Type B pancreatic cell (in vitro differentiated cells): Measurements from ENCODE around the gene STK32B. TPM values are rescaled to one million over a fixed set of nuclear protein-coding genes. Genes with fewer than 3 reads are reported as not detected.

ENCODE experiments used
- DNase-seq: peaks from one replicate; pipeline ENCODE4 v3.0.0; 2021; ENCODE audit warnings: mixed read lengths; ENCODE audit not compliant: unreplicated experiment; ENCODE audit errors: extremely low spot score
- H3K27ac Mint-ChIP-seq: 2 replicates; pipeline ENCODE4 v1.8.0; 2021; ENCODE audit warnings: mild to moderate bottlenecking, mixed read lengths
- H3K27me3 Mint-ChIP-seq: 2 replicates; pipeline ENCODE4 v1.8.0; 2021; ENCODE audit warnings: mixed read lengths
- H3K36me3 Mint-ChIP-seq: 2 replicates; pipeline ENCODE4 v1.8.0; 2021; ENCODE audit warnings: mixed read lengths
- H3K4me1 Mint-ChIP-seq: one replicate; pipeline ENCODE4 v1.8.0; 2021; ENCODE audit warnings: mixed read lengths; ENCODE audit not compliant: unreplicated experiment
- H3K4me3 Mint-ChIP-seq: 2 replicates; pipeline ENCODE4 v1.8.0; 2021; ENCODE audit warnings: mild to moderate bottlenecking, mixed read lengths
- H3K9me3 Mint-ChIP-seq: 2 replicates; pipeline ENCODE4 v1.8.0; 2021; ENCODE audit warnings: mixed read lengths
- total RNA-seq: library from RNA; stranded (reverse); gene quantifications from 2 replicates; pipeline ENCODE4 v1.2.1, GENCODE V29; 2021; ENCODE audit warnings: low replicate concordance
- TF ChIP-seq, protein P1 (sequence below): fragments of 200-600 bp; sonication (generic); conservative IDR thresholded peaks from 2 replicates; pipeline ENCODE4 v1.5.0; 2021; ENCODE audit warnings: antibody characterized with exemption, mild to moderate bottlenecking

The STK32B gene
- total RNA-seq, 1 donor from 2014 or later = 3.0 TPM

DNA sequence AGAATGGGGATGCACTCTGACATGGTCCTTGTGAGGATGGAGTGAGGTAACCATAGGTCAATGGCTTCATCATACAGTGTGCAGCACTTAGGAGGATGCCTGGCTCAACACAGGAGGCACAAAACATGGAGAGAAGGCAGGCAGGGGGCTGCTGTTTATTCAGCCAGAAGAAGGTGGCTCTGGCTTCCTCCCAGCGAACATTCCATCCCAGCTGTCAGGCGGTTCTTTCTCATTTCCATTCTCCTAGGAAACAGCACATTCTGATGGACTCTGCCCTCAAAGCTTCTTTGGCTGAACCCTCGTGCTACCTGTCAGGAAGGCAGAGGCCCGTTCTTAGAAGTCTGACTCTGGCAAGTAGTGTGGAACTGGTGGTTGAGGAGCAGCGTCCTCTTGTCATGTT lies 18.6 kb downstream of the STK32B start:
- TF ChIP-seq, protein P1, sequence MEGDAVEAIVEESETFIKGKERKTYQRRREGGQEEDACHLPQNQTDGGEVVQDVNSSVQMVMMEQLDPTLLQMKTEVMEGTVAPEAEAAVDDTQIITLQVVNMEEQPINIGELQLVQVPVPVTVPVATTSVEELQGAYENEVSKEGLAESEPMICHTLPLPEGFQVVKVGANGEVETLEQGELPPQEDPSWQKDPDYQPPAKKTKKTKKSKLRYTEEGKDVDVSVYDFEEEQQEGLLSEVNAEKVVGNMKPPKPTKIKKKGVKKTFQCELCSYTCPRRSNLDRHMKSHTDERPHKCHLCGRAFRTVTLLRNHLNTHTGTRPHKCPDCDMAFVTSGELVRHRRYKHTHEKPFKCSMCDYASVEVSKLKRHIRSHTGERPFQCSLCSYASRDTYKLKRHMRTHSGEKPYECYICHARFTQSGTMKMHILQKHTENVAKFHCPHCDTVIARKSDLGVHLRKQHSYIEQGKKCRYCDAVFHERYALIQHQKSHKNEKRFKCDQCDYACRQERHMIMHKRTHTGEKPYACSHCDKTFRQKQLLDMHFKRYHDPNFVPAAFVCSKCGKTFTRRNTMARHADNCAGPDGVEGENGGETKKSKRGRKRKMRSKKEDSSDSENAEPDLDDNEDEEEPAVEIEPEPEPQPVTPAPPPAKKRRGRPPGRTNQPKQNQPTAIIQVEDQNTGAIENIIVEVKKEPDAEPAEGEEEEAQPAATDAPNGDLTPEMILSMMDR = no peak
- H3K9me3 Mint-ChIP-seq = no peaks in the 10 kb centered on the region
- no peak for DNase-seq
- H3K27me3 Mint-ChIP-seq = peaks cover 12% of the 10 kb centered on the region
- H3K27ac Mint-ChIP-seq = no peak overlapping the region
- H3K4me1 Mint-ChIP-seq = no peaks in the 10 kb centered on the region
- no peaks in the 10 kb centered on the region for H3K36me3 Mint-ChIP-seq
- H3K4me3 Mint-ChIP-seq = no peak overlapping the region

DNA sequence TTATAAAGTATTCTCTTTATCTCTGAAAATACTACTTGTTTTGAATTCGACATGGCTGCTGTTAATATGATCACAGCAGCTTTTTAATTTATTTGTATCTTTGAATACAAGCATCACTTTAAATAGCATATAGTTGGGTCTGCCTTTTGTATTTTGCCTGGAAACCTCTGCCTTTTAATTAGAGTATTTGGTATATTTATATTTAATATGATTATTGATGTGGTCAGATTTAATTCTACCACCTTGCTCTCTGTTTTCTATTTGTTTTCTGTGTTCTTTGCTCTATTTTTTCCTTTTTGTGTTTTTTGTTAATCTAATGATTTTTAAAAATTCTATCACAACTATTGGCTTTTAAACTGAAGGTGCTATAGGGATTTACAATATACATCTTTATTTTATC lies 21.7 kb downstream of the STK32B start:
- Mint-ChIP-seq H3K4me3 (no peak overlapping the region), H3K27me3 (peaks cover 13% of the 10 kb centered on the region), H3K9me3 (no peaks in the 10 kb centered on the region), H3K4me1 (no peaks in the 10 kb centered on the region), H3K27ac (no peak overlapping the region), H3K36me3 (no peaks in the 10 kb centered on the region)
- TF ChIP-seq, protein P1 = no peak
- DNase-seq = no peak

DNA sequence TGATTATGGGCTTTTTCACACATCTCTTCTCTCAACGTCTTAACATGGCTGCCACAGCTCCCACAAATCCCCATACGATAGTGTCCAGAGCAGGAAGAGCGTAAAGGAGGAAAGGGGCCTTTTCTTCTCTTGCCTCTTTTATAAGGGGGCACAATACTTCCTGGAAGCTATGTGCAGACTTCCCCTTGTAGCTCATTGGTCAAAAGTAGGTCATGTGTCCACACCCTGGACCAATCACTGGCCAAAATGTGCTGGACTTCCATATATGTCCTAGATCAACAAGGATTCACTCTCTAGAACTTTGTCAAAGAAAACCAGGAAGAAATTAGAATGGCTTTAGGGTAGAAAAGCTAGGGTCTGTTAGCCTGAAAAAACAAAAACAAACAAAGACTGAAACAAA lies 26.7 kb downstream of the STK32B start:
- Mint-ChIP-seq H3K4me1 (no peaks in the 10 kb centered on the region), H3K27ac (no peak overlapping the region)
- TF ChIP-seq, protein P1 = no peak

DNA sequence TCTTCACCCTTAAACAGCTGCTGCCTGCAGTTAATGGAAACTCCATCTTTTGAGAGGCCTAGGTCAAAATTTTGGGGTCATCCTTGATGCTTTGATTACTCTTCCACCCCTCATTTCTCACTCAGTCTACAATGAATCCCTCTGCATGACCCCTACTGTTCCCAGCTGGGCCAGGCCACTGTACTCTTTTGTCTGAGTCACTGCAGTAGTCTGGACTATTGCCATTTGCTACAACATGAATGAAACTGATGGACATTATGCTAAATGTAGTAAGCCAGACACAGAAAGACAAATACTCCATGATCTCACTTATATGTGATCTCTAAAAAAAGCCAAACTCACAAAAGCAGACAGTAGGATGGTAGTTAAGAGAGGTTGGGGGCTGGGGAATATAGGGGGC lies 28.3 kb downstream of the STK32B start:
- Mint-ChIP-seq H3K9me3 (no peaks in the 10 kb centered on the region), H3K27me3 (peaks cover 8% of the 10 kb centered on the region), H3K27ac (no peak overlapping the region), H3K4me1 (no peaks in the 10 kb centered on the region), H3K36me3 (no peaks in the 10 kb centered on the region), H3K4me3 (no peak overlapping the region)
- DNase-seq = no peak
- TF ChIP-seq, protein P1 = no peak

More for the DNA sequence above, 26.7 kb downstream of the STK32B start:
- no peaks in the 10 kb centered on the region for H3K36me3 Mint-ChIP-seq
- H3K27me3 Mint-ChIP-seq = peaks cover 12% of the 10 kb centered on the region
- H3K9me3 Mint-ChIP-seq = no peaks in the 10 kb centered on the region
- no peak overlapping the region for H3K4me3 Mint-ChIP-seq
- no peak for DNase-seq

DNA sequence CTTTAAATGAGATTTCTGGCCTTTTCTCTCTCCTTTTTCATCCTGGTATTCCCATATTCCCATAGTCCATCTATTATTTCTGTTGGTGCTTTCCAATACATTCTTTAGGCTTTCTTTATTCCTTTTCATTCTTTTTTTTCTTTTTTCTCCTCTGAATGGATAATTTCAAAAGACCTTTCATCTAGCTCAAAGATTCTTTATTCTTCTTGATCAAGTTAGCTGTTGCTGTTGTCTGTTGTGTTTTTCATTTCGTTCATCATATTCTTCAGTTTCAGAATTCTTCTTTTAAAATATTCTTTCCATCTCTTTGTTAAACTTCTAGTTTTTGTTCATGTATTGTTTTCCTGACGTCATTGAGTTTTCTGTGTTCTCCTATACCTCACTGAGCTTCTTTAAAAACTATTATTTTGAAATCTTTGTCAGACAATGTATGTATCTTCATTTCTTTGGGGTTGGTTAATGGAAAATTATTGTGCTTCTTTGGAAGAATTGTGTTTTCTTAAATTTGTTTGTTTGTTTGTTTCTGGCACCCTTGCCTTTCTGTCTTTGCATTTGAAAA lies 30.2 kb downstream of the STK32B start:
- TF ChIP-seq, protein P1 = no peak
- no peak overlapping the region for H3K4me3 Mint-ChIP-seq
- DNase-seq = no peak
- H3K36me3 Mint-ChIP-seq = no peaks in the 10 kb centered on the region
- no peaks in the 10 kb centered on the region for H3K4me1 Mint-ChIP-seq
- peaks cover 8% of the 10 kb centered on the region for H3K27me3 Mint-ChIP-seq
- no peak overlapping the region for H3K27ac Mint-ChIP-seq
- H3K9me3 Mint-ChIP-seq = no peaks in the 10 kb centered on the region

DNA sequence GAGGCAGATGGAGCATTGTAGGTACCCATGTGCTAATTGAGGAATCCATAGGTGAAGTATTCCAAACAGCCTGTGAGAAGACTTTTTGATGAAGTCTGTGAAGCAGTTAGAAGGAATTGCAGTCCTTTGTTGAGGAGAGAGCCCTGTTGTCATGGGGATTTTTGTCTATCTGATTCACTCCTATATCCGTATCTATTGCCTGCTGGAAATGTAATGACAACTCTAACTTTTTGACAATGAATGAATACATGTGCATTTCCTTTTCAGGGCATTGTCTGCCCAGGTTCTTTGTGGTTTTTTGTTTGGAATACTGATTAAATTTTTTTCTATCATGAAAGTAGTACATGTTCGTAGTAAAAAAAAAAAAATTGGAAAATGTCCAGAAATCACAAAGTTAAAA lies 31.1 kb downstream of the STK32B start:
- Mint-ChIP-seq H3K27ac (no peak overlapping the region), H3K4me3 (no peak overlapping the region), H3K4me1 (no peaks in the 10 kb centered on the region), H3K9me3 (no peaks in the 10 kb centered on the region), H3K27me3 (peaks cover 3% of the 10 kb centered on the region), H3K36me3 (no peaks in the 10 kb centered on the region)
- DNase-seq = no peak
- TF ChIP-seq, protein P1 = no peak
